RWPE1 (cell line): ENCODE results near the gene SENP3.

Experiments used
- CTCF ChIA-PET: fragments of 350-600 bp; sonication (Branson Sonifier 250); formaldehyde crosslinking; extraction: SDS; loops from one replicate; lab custom pipeline; 2021; lab: Yijun Ruan, JAX
- POLR2A ChIA-PET: fragments of 400-600 bp; formaldehyde crosslinking; extraction: SDS; loops from one replicate; lab custom pipeline; 2020; ENCODE audit warnings: antibody characterized with exemption; ENCODE audit not compliant: low non-redundant PET; lab: Yijun Ruan, JAX
- DNase-seq: peaks from one replicate; pipeline ENCODE4 v3.0.0; 2012; ENCODE audit warnings: low spot score
- H3K27ac ChIP-seq: fragments of 450-650 bp; 2 replicates; pipeline ENCODE4 v1.5.1; 2017
- TF ChIP-seq, protein P1 (sequence below): fragments of 450-650 bp; conservative IDR thresholded peaks from 2 replicates; pipeline ENCODE4 v1.5.1; 2017; ENCODE audit warnings: low read depth, mild to moderate bottlenecking

SENP3 gene

DNA sequence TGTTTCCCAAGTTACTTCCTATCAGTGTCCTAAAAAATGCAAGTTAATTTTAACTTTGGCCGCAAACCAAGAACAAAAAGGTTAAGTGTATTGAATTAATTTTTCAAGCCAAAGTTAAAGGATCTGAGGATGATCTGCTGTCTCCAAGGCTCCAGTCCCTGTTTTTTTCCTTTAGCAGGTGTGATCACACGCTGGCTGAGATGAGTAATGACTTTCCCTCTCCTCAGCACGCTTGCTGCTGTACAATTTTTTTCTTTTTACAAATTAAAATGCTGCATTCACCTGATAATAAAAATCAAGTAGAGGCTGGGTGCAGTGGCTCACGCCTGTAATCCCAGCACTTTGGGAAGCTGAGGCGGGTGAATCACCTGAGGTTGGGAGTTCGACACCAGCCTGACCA, 16.8 kb upstream of the SENP3 start:
- ChIA-PET CTCF (interaction anchor here (0.7 to 1.6 kb wide), 2 partner anchors 16 to 221 kb away, joined by 3 to 4 read pairs; no protein-coding TSS in a partner anchor), POLR2A (no interaction called here)
- H3K27ac ChIP-seq, result no peak overlapping the region
- DNase-seq, result no peak
- TF ChIP-seq, protein P1, sequence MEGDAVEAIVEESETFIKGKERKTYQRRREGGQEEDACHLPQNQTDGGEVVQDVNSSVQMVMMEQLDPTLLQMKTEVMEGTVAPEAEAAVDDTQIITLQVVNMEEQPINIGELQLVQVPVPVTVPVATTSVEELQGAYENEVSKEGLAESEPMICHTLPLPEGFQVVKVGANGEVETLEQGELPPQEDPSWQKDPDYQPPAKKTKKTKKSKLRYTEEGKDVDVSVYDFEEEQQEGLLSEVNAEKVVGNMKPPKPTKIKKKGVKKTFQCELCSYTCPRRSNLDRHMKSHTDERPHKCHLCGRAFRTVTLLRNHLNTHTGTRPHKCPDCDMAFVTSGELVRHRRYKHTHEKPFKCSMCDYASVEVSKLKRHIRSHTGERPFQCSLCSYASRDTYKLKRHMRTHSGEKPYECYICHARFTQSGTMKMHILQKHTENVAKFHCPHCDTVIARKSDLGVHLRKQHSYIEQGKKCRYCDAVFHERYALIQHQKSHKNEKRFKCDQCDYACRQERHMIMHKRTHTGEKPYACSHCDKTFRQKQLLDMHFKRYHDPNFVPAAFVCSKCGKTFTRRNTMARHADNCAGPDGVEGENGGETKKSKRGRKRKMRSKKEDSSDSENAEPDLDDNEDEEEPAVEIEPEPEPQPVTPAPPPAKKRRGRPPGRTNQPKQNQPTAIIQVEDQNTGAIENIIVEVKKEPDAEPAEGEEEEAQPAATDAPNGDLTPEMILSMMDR, result no peak

DNA sequence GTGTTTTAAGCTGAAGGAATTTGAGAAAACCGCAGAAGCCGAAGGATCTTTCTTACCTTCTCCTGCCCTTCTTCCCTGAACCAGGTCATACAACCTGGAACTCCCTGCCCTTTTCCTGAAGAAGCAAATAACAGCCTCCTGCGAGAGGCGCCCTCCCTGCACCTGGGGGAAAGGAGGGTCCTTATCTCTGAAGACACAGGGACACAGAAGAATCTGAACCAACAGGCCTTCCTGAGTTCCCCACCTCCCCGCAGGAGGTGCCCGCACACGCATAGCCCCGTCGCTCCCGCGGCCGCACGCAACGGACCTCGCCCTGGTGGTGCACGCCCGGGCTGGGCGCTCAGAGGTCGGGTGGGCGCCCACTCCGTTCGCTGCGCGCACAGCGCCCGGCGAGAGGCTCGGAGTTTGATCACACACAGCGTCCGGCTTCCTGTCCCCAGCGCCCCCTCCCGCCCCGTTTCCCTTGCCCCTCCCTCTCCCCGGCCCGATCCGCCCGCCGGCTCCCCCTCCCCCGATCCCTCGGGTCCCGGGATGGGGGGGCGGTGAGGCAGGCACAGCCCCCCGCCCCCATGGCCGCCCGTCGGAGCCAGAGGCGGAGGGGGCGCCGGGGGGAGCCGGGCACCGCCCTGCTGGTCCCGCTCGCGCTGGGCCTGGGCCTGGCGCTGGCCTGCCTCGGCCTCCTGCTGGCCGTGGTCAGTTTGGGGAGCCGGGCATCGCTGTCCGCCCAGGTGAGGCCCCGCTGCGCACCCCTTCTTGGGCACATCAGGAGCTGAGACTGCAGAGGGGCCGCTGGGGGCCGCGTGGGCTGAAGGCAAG, 12.9 kb upstream of the SENP3 start, which contains the start of gene TNFSF12:
TSS of gene TNFSF12 (plus strand) at position 474 of the 816 bp plus-strand sequence. CDS start at position 570, 96 bp downstream.
- DNase-seq, result no peak
- TF ChIP-seq, protein P1, result no peak
- CTCF ChIA-PET, result interaction anchor here (0.8 kb wide), 1 partner anchor 12 kb away, joined by 3 read pairs; no protein-coding TSS in a partner anchor
- POLR2A ChIA-PET, result no interaction called here
- peak within 1 kb of the TSS; percentile 53 for H3K27ac ChIP-seq

DNA sequence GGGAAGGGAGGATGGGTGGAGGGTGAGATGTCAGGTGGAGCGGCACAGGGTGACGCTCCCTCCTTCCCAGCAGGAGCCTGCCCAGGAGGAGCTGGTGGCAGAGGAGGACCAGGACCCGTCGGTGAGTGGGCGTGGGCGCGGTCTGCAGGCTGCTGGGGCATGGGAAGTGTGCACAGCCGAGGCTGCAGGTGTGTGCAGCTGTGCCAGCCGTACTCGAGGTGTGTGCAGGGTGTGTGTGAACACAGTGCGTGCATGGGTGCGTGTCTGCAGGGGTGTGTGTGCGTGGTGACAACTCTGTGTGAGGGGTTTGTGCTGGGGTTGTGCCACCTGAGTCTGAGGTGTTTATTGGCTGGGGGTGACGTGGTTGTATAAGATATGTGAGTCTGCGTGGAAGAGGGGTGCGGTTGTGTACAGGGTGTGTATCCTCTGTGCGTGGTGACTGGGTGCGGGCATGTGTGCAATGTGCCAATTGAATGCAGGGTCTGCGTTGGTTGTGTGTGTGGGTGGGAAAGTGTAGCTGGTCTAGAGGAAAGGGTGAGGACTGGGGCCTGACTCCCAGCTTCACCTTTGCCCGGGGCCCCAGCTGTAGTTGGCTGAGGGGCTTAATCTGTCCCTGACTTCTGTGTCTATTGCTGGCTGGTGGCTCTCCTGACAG, 12.2 kb upstream of the SENP3 start:
- DNase-seq, result no peak
- TF ChIP-seq, protein P1, result no peak
- CTCF ChIA-PET, result interaction anchor here (0.7 to 0.8 kb wide), 2 partner anchors 8 to 11 kb away, joined by 3 read pairs; no protein-coding TSS in a partner anchor
- POLR2A ChIA-PET, result no interaction called here
- peak overlapping the region; percentile 53 for H3K27ac ChIP-seq

DNA sequence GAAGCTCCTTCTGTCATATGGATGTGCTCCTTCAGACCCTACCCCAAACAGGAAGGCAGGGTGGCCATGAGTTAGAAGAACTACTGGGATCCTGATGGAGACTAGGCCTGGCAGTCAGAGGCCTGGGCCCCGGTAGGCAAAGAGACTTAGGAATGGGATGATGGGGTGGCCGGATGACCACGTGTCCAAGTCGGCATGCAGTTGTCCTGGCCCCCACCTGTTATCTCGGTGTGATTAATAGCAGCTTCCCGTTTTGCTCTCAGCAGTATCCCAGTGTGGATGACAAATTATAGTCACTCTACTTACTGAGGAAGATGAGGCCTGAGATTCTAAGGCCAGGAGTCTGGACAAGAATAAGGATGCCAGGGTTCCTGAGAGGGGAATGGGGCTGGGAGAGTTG, 11.4 kb upstream of the SENP3 start:
- peak overlapping the region; percentile 53 for H3K27ac ChIP-seq
- POLR2A ChIA-PET, result no interaction called here
- DNase-seq, result no peak
- CTCF ChIA-PET, result no interaction called here
- TF ChIP-seq, protein P1, result no peak

DNA sequence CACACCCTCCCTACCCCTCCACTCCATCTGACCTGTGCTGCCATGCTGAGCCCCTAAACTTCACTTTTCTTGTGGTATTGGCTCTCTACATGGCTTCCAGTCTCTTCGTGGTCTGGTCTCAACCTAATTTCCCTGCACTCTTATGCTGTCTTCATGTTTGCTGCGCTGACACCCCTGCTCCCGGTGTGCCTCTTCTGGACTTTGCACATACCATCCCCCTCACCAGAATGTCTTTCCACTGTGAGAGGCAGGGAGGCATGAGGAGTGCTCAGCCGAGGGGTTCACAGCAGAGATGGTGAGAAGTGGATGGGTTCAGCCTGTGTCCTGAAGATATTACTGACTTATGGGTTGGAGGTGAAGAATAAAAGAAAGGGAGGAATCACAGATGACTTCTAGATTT, 10.3 kb upstream of the SENP3 start:
- TF ChIP-seq, protein P1, result no peak
- CTCF ChIA-PET, result no interaction called here
- no peak for DNase-seq
- H3K27ac ChIP-seq, result peak overlapping the region; percentile 53; the same call in 1 of the 2 replicates
- POLR2A ChIA-PET, result no interaction called here

DNA sequence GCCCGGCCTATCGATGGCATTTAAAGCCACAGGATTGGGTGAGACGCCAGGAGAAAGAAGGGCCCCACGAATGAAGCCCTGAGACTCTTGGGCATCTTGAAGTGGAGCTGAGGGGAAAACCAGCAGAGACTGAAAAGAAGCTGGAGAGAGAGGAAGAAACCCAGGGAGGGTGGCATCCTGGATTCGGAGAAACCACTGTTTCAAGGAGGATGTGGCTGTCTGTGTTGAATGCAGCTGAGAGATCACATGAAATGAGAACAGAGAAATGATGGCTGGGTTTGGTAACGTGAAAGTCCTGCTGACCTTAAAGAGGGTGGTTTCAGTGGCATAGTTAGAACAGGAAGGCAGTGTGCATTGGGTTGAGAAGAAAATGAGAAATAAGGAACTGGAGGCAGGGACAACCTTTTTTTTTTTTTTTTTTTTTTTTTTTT, 9.1 kb upstream of the SENP3 start:
- POLR2A ChIA-PET, result interaction anchor here (0.6 kb wide), 1 partner anchor 114 kb away, joined by 3 read pairs; no protein-coding TSS in a partner anchor
- H3K27ac ChIP-seq, result no peak overlapping the region
- CTCF ChIA-PET, result interaction anchor here (0.6 to 0.9 kb wide), 2 partner anchors 10 to 11 kb away, joined by 3 read pairs; no protein-coding TSS in a partner anchor
- TF ChIP-seq, protein P1, result no peak
- no peak for DNase-seq
